H1 (cell line): ENCODE measurements around the gene APOC3. TPM values are rescaled to one million over a fixed set of nuclear protein-coding genes. Genes with fewer than 3 reads are reported as not detected.

Source experiments
- CTCF ChIA-PET: fragments of 300-600 bp; sonication (Branson Sonifier 250); formaldehyde crosslinking; loops from one replicate; lab custom pipeline; 2021; ENCODE audit not compliant: partially characterized antibody; lab: Charles Lee
- POLR2A ChIA-PET: fragments of 300-600 bp; sonication (Branson Sonifier 250); formaldehyde crosslinking; loops from one replicate; lab custom pipeline; 2021; ENCODE audit warnings: inconsistent platforms; ENCODE audit not compliant: partially characterized antibody; lab: Charles Lee
- DNase-seq, 2 experiments: peaks; one replicate each; pipeline versions ENCODE4 v3.0.0 to v3.0.0-alpha.2; 2010 to 2022; ENCODE audit warnings: low spot score in 2 of 2, low read depth in 1 of 2, mixed read lengths in 1 of 2
- FAIRE-seq: peaks from 2 replicates; lab custom pipeline; 2011; peaks lifted over from hg19 to GRCh38; lab: Jason Lieb, UNC
- H2AFZ ChIP-seq: 2 replicates; pipeline ENCODE4 v1.8.1; 2012; ENCODE audit warnings: low read length, inconsistent platforms
- H2AK5ac ChIP-seq: 2 replicates; pipeline ENCODE4 v1.6.1; 2013; ENCODE audit warnings: low read depth, low read length
- H2BK120ac ChIP-seq: replicated peaks from 2 replicates; pipeline ENCODE3; 2013; ENCODE audit warnings: low read depth, low read length, inconsistent platforms
- H2BK12ac ChIP-seq: 2 replicates; pipeline ENCODE4 v1.6.1; 2013; ENCODE audit warnings: low read depth, low read length
- H2BK15ac ChIP-seq: 2 replicates; pipeline ENCODE4 v1.6.1; 2013; ENCODE audit warnings: low read length
- H2BK20ac ChIP-seq: 2 replicates; pipeline ENCODE4 v1.6.1; 2013; ENCODE audit warnings: low read length
- H2BK5ac ChIP-seq: 2 replicates; pipeline ENCODE4 v1.6.1; 2013; ENCODE audit warnings: low read depth, low read length
- H3K14ac ChIP-seq: 2 replicates; pipeline ENCODE4 v1.6.1; 2013; ENCODE audit warnings: inconsistent platforms; ENCODE audit not compliant: insufficient read length
- H3K18ac ChIP-seq: 2 replicates; pipeline ENCODE4 v1.6.1; 2013; ENCODE audit warnings: low read length; ENCODE audit errors: extremely low read depth
- H3K23ac ChIP-seq: 2 replicates; pipeline ENCODE4 v1.6.1; 2013; ENCODE audit warnings: inconsistent platforms; ENCODE audit not compliant: insufficient read length
- H3K23me2 ChIP-seq: 2 replicates; pipeline ENCODE4 v1.6.1; 2013; ENCODE audit warnings: low read depth, low read length
- H3K27ac ChIP-seq: 2 replicates; pipeline ENCODE4 v1.6.1; 2011; ENCODE audit warnings: low read depth, low read length, inconsistent platforms
- H3K27me3 ChIP-seq, 4 experiments: replicated peaks in 1 of 4; 1 replicate in 1 of 4; 2 replicates in 3 of 4; pipeline versions ENCODE4 v1.6.1 to v1.8.1; 2011 to 2013; ENCODE audit warnings: low read length in 3 of 4, mild to moderate bottlenecking in 3 of 4, inconsistent platforms in 2 of 4, mixed read lengths in 2 of 4, moderate library complexity in 1 of 4; ENCODE audit not compliant: control insufficient read depth in 3 of 4, insufficient read depth in 3 of 4; ENCODE audit errors: extremely low read depth in 1 of 4
- H3K36me3 ChIP-seq, 4 experiments: 2 replicates each; pipeline versions ENCODE4 v1.6.1 to v1.8.1; 2011 to 2013; ENCODE audit warnings: mild to moderate bottlenecking in 4 of 4, low read length in 3 of 4, moderate library complexity in 2 of 4, control low read depth in 1 of 4, inconsistent platforms in 1 of 4; ENCODE audit not compliant: insufficient read depth in 4 of 4, control insufficient read depth in 2 of 4
- H3K4ac ChIP-seq: replicated peaks from 2 replicates; pipeline ENCODE3; 2013; ENCODE audit warnings: low read length, low read depth, mixed read lengths, inconsistent platforms; ENCODE audit not compliant: insufficient read length
- H3K4me1 ChIP-seq, 4 experiments: replicated peaks in 1 of 4; 1 replicate in 1 of 4; 2 replicates in 3 of 4; pipeline versions ENCODE4 v1.6.1 to v1.8.1; 2011 to 2013; ENCODE audit warnings: low read length in 3 of 4, inconsistent platforms in 2 of 4, mixed read lengths in 1 of 4; ENCODE audit not compliant: insufficient read depth in 4 of 4, control insufficient read depth in 3 of 4
- H3K4me2 ChIP-seq, 2 experiments: 2 replicates each; pipeline versions ENCODE4 v1.6.1 to v1.8.1; 2011 to 2013; ENCODE audit warnings: low read depth in 2 of 2, low read length in 2 of 2, control low read depth in 1 of 2, inconsistent platforms in 1 of 2, mild to moderate bottlenecking in 1 of 2; ENCODE audit not compliant: insufficient read depth in 1 of 2
- H3K4me3 ChIP-seq, 4 experiments: fragments of 200-600, 300-600 bp in 1 of 4; sonication (generic), shearing (Covaris generic), sonication (Bioruptor Twin) in 1 of 4; 2 replicates each; pipeline versions ENCODE4 v1.5.1 to v1.8.1; 2011 to 2016; ENCODE audit warnings: low read length in 4 of 4, low read depth in 3 of 4, control low read depth in 2 of 4, inconsistent platforms in 2 of 4, mild to moderate bottlenecking in 2 of 4, mixed read lengths in 1 of 4, moderate library complexity in 1 of 4; ENCODE audit not compliant: insufficient read depth in 2 of 4; ENCODE audit errors: extremely low read depth in 1 of 4
- H3K56ac ChIP-seq: replicated peaks from 2 replicates; pipeline ENCODE3; 2013; ENCODE audit warnings: low read depth, mild to moderate bottlenecking, mixed read lengths, low read length, inconsistent platforms; ENCODE audit not compliant: insufficient read length
- H3K79me1 ChIP-seq: 2 replicates; pipeline ENCODE4 v1.6.1; 2013; ENCODE audit warnings: low read depth, low read length, control low read depth
- H3K79me2 ChIP-seq, 2 experiments: 2 replicates each; pipeline versions ENCODE4 v1.6.1 to v1.8.1; 2012 to 2013; ENCODE audit warnings: low read length in 2 of 2, mild to moderate bottlenecking in 2 of 2, inconsistent platforms in 1 of 2; ENCODE audit not compliant: insufficient read depth in 2 of 2, control insufficient read depth in 1 of 2
- H3K9ac ChIP-seq, 4 experiments: replicated peaks in 1 of 4; 1 replicate in 1 of 4; 2 replicates in 3 of 4; pipeline versions ENCODE4 v1.6.1 to v1.8.1; 2011 to 2013; ENCODE audit warnings: low read depth in 3 of 4, low read length in 3 of 4, control low read depth in 2 of 4, mild to moderate bottlenecking in 2 of 4, moderate library complexity in 2 of 4, inconsistent platforms in 1 of 4; ENCODE audit errors: extremely low read depth in 1 of 4
- H3K9me3 ChIP-seq, 2 experiments: 2 replicates each; pipeline versions ENCODE4 v1.6.1 to v1.8.1; 2012 to 2013; ENCODE audit warnings: mild to moderate bottlenecking in 2 of 2, moderate library complexity in 2 of 2, control low read depth in 1 of 2, inconsistent platforms in 1 of 2, low read depth in 1 of 2, low read length in 1 of 2, mixed read lengths in 1 of 2; ENCODE audit not compliant: insufficient read depth in 2 of 2
- H4K20me1 ChIP-seq, 2 experiments: replicated peaks in 1 of 2; 2 replicates each; pipeline versions ENCODE3 to v1.8.1; 2011 to 2013; ENCODE audit warnings: inconsistent platforms in 2 of 2, low read length in 2 of 2, mild to moderate bottlenecking in 1 of 2; ENCODE audit not compliant: insufficient read depth in 2 of 2, control insufficient read depth in 1 of 2
- H4K5ac ChIP-seq: 2 replicates; pipeline ENCODE4 v1.6.1; 2013; ENCODE audit warnings: low read length, low read depth, mixed read lengths, inconsistent platforms; ENCODE audit not compliant: insufficient read length
- H4K8ac ChIP-seq: 2 replicates; pipeline ENCODE4 v1.8.0; 2013; ENCODE audit warnings: mild to moderate bottlenecking, moderate library complexity, low read length, inconsistent platforms; ENCODE audit not compliant: insufficient read depth; ENCODE audit errors: extremely low read depth
- H4K91ac ChIP-seq: replicated peaks from 2 replicates; pipeline ENCODE3; 2013; ENCODE audit warnings: low read length, mixed read lengths, inconsistent platforms; ENCODE audit not compliant: insufficient read length
- EZH2 ChIP-seq: fragments of 200-600 bp; sonication (generic); IDR thresholded peaks from 2 replicates; pipeline ENCODE4 v1.7.1; 2012; ENCODE audit warnings: low read depth, mild to moderate bottlenecking, moderate library complexity, low read length, inconsistent platforms; ENCODE audit not compliant: severe bottlenecking
- GABPA ChIP-seq: IDR thresholded peaks from 2 replicates; pipeline ENCODE4 v1.6.1; 2011; ENCODE audit warnings: mild to moderate bottlenecking, low read length, moderate library complexity, borderline replicate concordance; ENCODE audit not compliant: insufficient read depth
- GTF2F1 ChIP-seq: IDR thresholded peaks from 2 replicates; pipeline ENCODE4 v1.6.1; 2012; ENCODE audit warnings: low read depth, low read length, improper control_type of control experiment, borderline replicate concordance
- SIX5 ChIP-seq: IDR thresholded peaks from 2 replicates; pipeline ENCODE4 v1.6.1; 2011; ENCODE audit warnings: mild to moderate bottlenecking, low read depth, low read length
- SP1 ChIP-seq: IDR thresholded peaks from 2 replicates; pipeline ENCODE4 v1.6.1; 2011; ENCODE audit warnings: low read depth, low read length
- TBP ChIP-seq: IDR thresholded peaks from 2 replicates; pipeline ENCODE4 v1.6.1; 2011; ENCODE audit warnings: low read depth, low read length, improper control_type of control experiment
- TEAD4 ChIP-seq: IDR thresholded peaks from 2 replicates; pipeline ENCODE4 v1.6.1; 2012; ENCODE audit warnings: low read depth, low read length, inconsistent platforms, mixed read lengths
- WGBS, 2 experiments: shearing (Covaris generic) in 1 of 2; methylation state at CpG; one replicate each; pipeline versions ENCODE4 v1.1.6 to v1.1.7; 2013 to 2015; ENCODE audit warnings: low lambda C conversion rate in 2 of 2, mixed read lengths in 2 of 2, inconsistent platforms in 1 of 2, low coverage in 1 of 2, missing lambda C conversion rate in 1 of 2; ENCODE audit not compliant: insufficient replicate concordance in 2 of 2, insufficient coverage in 1 of 2, insufficient read length in 1 of 2; ENCODE audit errors: extremely low coverage in 1 of 2, missing lambda C conversion rate in 1 of 2; 5-methylcytosine and 5-hydroxymethylcytosine counted together
- polyA plus RNA-seq, 7 experiments: library from polyadenylated mRNA; depleted of rRNA in 3 of 7; stranded (reverse) in 5 of 7; unstranded in 2 of 7; fragments of >200 nt in 5 of 7; fragments of 200-250 nt in 2 of 7; gene quantifications; 1 replicate in 5 of 7; 2 replicates in 1 of 7; 4 replicates in 1 of 7; pipeline versions ENCODE4 v1.2.1 to v1.2.3, GENCODE V29; 2011 to 2013; ENCODE audit warnings: missing spikeins in 2 of 7, mixed read lengths in 2 of 7
- total RNA-seq: library from RNA; stranded (reverse); fragmentation: NEBNext Ultra II Directional; extraction: Animal tissue kit (Norgen Biotek cat#: 25700); gene quantifications from 2 replicates; pipeline ENCODE4 v1.2.1, GENCODE V29; 2021

Gene APOC3
- total and polyA plus RNA-seq, 2 of the 8 experiments (the other 6 are each of a cell fraction or from before 2014, with no cell fraction given): not detected

DNA sequence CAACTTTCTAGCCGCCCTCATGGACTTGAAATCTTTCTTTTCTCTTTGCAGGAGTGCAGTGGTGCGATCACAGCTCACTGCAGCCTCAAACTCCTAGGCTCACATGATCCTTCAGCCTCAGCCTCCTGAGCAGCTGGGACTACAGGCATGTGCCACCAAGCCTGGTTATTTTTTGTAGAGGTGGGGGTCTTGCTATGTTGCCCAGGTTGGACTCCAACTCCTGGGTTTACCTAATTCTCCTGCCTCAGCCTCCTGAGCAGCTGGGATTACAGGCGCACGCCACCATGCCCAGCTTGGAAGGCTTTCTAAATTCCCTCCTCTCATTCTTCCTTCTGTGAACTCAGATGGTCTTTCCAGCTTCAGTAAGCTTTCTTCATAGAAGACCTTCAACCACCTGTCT is 12.4 kb downstream of the APOC3 start:
- no peak for FAIRE-seq
- Histone ChIP-seq H3K27ac (no peak overlapping the region), H3K79me1 (no peaks in the 10 kb centered on the region), H2AK5ac (no peak overlapping the region), H2BK5ac (no peak overlapping the region), H2BK15ac (no peak overlapping the region), H3K27me3 (no peaks in the 10 kb centered on the region), H2AFZ (no peak overlapping the region), H4K20me1 (no peaks in the 10 kb centered on the region), H3K9ac (no peak overlapping the region), H4K8ac (no peak overlapping the region), H3K4me3 (no peak overlapping the region), H4K91ac (no peak overlapping the region), H2BK120ac (no peak overlapping the region), H3K79me2 (no peaks in the 10 kb centered on the region), H3K18ac (no peak overlapping the region), H3K36me3 (peaks cover 4 to 30% (median 21%) of the 10 kb centered on the region in 4 experiments; a peak in 7 of 8 replicates), H3K9me3 (no peaks in the 10 kb centered on the region), H3K23me2 (no peaks in the 10 kb centered on the region), H2BK12ac (no peak overlapping the region), H4K5ac (no peak overlapping the region), H3K23ac (no peak overlapping the region), H2BK20ac (no peak overlapping the region), H3K4me1 (peaks cover 0 to 7% (median 0%) of the 10 kb centered on the region in 4 experiments; a peak in 2 of 7 replicates), H3K4ac (no peak overlapping the region), H3K14ac (no peak overlapping the region), H3K4me2 (no peak overlapping the region), H3K56ac (no peak overlapping the region)
- ChIA-PET POLR2A (no interaction called here), CTCF (interaction anchor here (1.0 to 1.7 kb wide), 7 partner anchors 9 to 264 kb away, joined by 3 to 6 read pairs (median 4); partner anchors contain the start of genes APOA4, APOA5 and ZPR1)
- DNase-seq: no peak
- TF ChIP-seq TBP (no peak), SIX5 (no peak), SP1 (no peak), EZH2 (no peak), GABPA (no peak), TEAD4 (no peak), GTF2F1 (no peak)
- 92% methylated on average over 4 of the region's 4 CpGs; no CpG with 5 or more reads in 1 of the 2 experiments for WGBS, 2 experiments
